Motor neuron (in vitro differentiated cells): Measurements from ENCODE around the gene CCR6. TPM values are rescaled to one million over a fixed set of nuclear protein-coding genes. Genes with fewer than 3 reads are reported as not detected.
A peak's percentile ranks its signal among the peaks of the same experiment; 100 is the strongest.

Experiments used
- ATAC-seq, 8 experiments: fragments of 200-7000 bp; cut with Tn5 transposase; replicated peaks in 6 of 8; 2 replicates each; pipeline ENCODE4 v1.8.0; 2021; ENCODE audit warnings: mild to moderate bottlenecking in 8 of 8, moderate library complexity in 8 of 8
- H3K27ac ChIP-seq, 2 donors: fragments of 250-450 bp; sonication (Bioruptor Pico); 2 replicates each; pipeline ENCODE4 v1.9.0; 2021; ENCODE audit warnings: antibody characterized with exemption in 2 of 2, mild to moderate bottlenecking in 2 of 2, moderate library complexity in 1 of 2
- H3K4me1 ChIP-seq, 2 donors: fragments of 250-450 bp; sonication (Bioruptor Pico); replicated peaks in 1 of 2; 2 replicates each; pipeline ENCODE4 v1.6.1; 2021; ENCODE audit warnings: antibody characterized with exemption in 2 of 2, mild to moderate bottlenecking in 2 of 2, moderate library complexity in 1 of 2
- H3K4me3 ChIP-seq, 5 donors: fragments of 250-450 bp; sonication (Bioruptor Pico); 2 replicates each; pipeline ENCODE4 v1.9.0; 2021; ENCODE audit warnings: antibody characterized with exemption in 5 of 5, mild to moderate bottlenecking in 5 of 5, moderate library complexity in 4 of 5
- WGBS, 10 experiments: fragments of 450-650 bp; shearing (Covaris generic); methylation state at CpG; one replicate each; pipeline ENCODE4 v1.0.0; 2022; 5-methylcytosine and 5-hydroxymethylcytosine counted together
- in situ Hi-C, 9 experiments: fragments of 400-800 bp; cut with MboI; loops; one replicate each; pipeline ENCODE4 v1.15.0; 2021; ENCODE audit warnings: low sequenced_read_pairs in 9 of 9, low pct_unique_long_range_greater_than_20kb in 2 of 9; ENCODE audit not compliant: unreplicated experiment in 9 of 9
- total RNA-seq, 8 experiments: library from RNA; unstranded; fragments of 300-600 nt; gene quantifications; 2 replicates each; pipeline versions ENCODE4 v1.2.3 to v1.2.4, GENCODE V29; 2022

The CCR6 gene
- total RNA-seq, 8 experiments from 2014 or later: 0.08 to 0.28 (median 0.21) TPM; not detected in 5

- no peak overlapping the region for H3K27ac ChIP-seq
These were observed 6.6 kb upstream of the CCR6 start for GRCh38 chr6:167116109-167116837.

GRCh38 chr6:167116838-167117228 is 6.1 kb upstream of the CCR6 start:
- no peak for ATAC-seq
- no peak overlapping the region for H3K4me3 ChIP-seq
- H3K4me1 ChIP-seq: peaks cover 18 to 29% of the 10 kb centered on the region in 2 donors
- in situ Hi-C loops: no loop called here
- 97 to 100% methylated on average over 1 to 6 of the region's 14 CpGs; no CpG with 5 or more reads in 8 of the 10 experiments for WGBS, 10 experiments
- no peak overlapping the region for H3K27ac ChIP-seq

More at GRCh38 chr6:167116109-167116837, 6.6 kb upstream of the CCR6 start:
- Histone ChIP-seq H3K4me1 (peaks cover 18 to 29% of the 10 kb centered on the region in 2 donors), H3K4me3 (no peak overlapping the region)
- in situ Hi-C loops: no loop called here
- peak in 3 of 8 experiments; percentile 27 to 72 (median 46) for ATAC-seq
- 17 to 100% (median 70%) methylated on average over 1 to 18 of the region's 25 CpGs; no CpG with 5 or more reads in 4 of the 10 experiments for WGBS, 10 experiments

DNA sequence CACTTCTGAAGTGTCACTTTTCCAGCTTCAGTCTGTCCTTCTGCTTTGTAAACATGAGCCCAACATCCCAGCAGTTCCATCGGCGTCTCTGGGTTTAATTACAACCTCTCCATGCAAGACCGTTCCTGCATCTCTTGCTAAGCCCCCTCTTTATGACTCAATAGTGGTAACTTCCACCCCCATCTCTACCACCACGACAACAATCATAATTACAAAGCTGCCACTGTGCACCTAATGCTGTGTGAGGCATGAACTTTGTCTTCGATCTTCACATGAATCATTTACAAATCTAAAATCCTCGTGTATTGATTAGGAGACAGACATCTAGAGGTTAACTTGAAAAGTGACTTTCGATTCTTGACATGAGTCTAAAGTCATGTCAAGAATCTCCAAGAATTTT is 4.9 kb upstream of the CCR6 start:
- in situ Hi-C loops: no loop called here
- no peak for ATAC-seq
- Histone ChIP-seq H3K4me3 (no peak overlapping the region), H3K27ac (no peak overlapping the region), H3K4me1 (peaks cover 18 to 29% of the 10 kb centered on the region in 2 donors)
- 24 to 100% (median 88%) methylated on average over 2 to 6 of the region's 7 CpGs; no CpG with 5 or more reads in 1 of the 10 experiments for WGBS, 10 experiments

- no peak overlapping the region for H3K27ac ChIP-seq
- no peak overlapping the region for H3K4me3 ChIP-seq
- H3K4me1 ChIP-seq: peaks cover 13 to 21% of the 10 kb centered on the region in 2 donors
- 14 to 100% (median 55%) methylated on average over 1 to 3 of the region's 12 CpGs; no CpG with 5 or more reads in 6 of the 10 experiments for WGBS, 10 experiments
- no peak for ATAC-seq
- in situ Hi-C loops: no loop called here
These were observed 4.1 kb upstream of the CCR6 start for GRCh38 chr6:167118839-167119238.

- Histone ChIP-seq H3K4me3 (no peak overlapping the region), H3K27ac (no peak overlapping the region), H3K4me1 (peaks cover 2 to 10% of the 10 kb centered on the region in 2 donors)
- 0 to 100% (median 83%) methylated on average over 1 to 6 of the region's 8 CpGs; no CpG with 5 or more reads in 1 of the 10 experiments for WGBS, 10 experiments
- in situ Hi-C loops: no loop called here
- ATAC-seq: peak in 3 of 8 experiments; percentile 6 to 20 (median 16)
These were observed 3.0 kb upstream of the CCR6 start for GRCh38 chr6:167119670-167120582.

DNA sequence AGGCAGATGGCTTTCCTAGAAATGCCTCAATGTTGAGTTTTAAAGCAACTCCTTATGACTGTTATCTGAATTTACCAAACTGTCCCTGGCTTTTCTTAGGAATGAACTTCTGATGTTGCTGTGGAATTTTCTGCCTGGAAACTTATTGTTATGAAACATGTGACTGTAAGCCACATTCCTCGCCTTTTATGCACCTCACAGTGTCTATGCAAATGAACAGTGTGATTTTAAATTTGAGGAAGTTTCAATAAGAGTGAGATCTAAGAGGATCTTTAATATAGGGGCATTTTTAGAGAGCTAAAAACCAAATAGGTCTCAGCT is 2.4 kb upstream of the CCR6 start:
- Histone ChIP-seq H3K27ac (no peak overlapping the region), H3K4me3 (no peak overlapping the region), H3K4me1 (peaks cover 0 to 7% of the 10 kb centered on the region in 2 donors)
- in situ Hi-C loops: no loop called here
- WGBS, 10 experiments: 0 to 100% (median 71%) methylated on average over 1 of the region's 1 CpG; no CpG with 5 or more reads in 4 of the 10 experiments
- ATAC-seq: peak in 4 of 8 experiments; percentile 5 to 59 (median 40)

DNA sequence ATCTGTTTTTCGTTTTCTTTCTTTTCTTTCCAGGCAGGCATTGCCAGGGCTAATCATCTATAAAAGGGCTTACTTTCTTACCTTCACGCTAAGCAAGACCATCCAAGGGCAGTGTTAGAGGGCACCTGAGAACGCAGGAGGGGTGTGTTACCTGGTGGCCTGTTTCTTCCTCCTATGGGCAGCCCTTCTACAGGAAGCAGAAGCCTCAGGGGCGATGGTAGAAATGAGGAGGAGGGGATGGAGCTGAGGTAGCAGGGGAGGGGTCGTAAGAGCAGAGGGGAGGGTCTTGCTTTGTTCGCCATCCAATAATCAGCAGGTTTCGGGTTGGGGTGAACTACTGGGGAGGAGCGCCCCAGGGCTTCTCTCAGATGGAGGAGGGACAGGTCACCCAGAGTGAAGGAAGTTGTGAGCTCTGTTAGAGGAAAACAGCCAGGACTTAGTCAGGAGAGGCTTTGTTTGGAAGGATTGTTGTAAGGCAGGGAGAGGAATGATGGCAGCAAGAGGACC is 1.5 kb upstream of the CCR6 start:
- no peaks in the 10 kb centered on the region for H3K4me1 ChIP-seq
- WGBS, 10 experiments: 21 to 94% (median 83%) methylated on average over 2 to 6 of the region's 8 CpGs; no CpG with 5 or more reads in 6 of the 10 experiments
- ATAC-seq: no peak
- in situ Hi-C loops: no loop called here
- no peak overlapping the region for H3K4me3 ChIP-seq
- no peak overlapping the region for H3K27ac ChIP-seq

GRCh38 chr6:167122041-167122826 is 662 bp upstream of the CCR6 start:
- ATAC-seq: no peak
- WGBS, 10 experiments: 15 to 98% (median 80%) methylated on average over 1 to 14 of the region's 23 CpGs; no CpG with 5 or more reads in 1 of the 10 experiments
- Histone ChIP-seq H3K4me3 (no peak overlapping the region), H3K27ac (no peak overlapping the region), H3K4me1 (no peaks in the 10 kb centered on the region)
- in situ Hi-C loops: no loop called here

DNA sequence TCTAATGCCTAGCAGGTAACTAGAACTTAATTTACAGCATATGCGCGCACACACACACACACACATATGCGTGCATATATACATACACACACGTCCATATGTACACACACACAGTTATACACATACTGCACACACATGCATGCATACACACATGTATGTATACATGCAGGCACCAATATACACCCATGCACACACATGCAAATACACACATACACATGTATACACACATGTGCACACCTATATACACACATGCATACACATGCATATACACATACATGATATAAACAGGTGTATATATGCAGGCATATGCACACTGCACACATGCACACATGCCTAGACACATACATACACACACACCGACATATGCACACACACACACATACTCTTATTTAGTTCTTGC is 1.9 kb downstream of the CCR6 start:
- 58 to 93% (median 81%) methylated on average over 2 to 5 of the region's 5 CpGs; no CpG with 5 or more reads in 3 of the 10 experiments for WGBS, 10 experiments
- no peaks in the 10 kb centered on the region for H3K4me1 ChIP-seq
- no peak for ATAC-seq
- no peak overlapping the region for H3K4me3 ChIP-seq
- in situ Hi-C loops: loop anchor here in 4 of 9 experiments (25.0 kb wide), 2 partner anchors 337 to 362 kb away; no protein-coding TSS in a partner anchor
- no peak overlapping the region for H3K27ac ChIP-seq

DNA sequence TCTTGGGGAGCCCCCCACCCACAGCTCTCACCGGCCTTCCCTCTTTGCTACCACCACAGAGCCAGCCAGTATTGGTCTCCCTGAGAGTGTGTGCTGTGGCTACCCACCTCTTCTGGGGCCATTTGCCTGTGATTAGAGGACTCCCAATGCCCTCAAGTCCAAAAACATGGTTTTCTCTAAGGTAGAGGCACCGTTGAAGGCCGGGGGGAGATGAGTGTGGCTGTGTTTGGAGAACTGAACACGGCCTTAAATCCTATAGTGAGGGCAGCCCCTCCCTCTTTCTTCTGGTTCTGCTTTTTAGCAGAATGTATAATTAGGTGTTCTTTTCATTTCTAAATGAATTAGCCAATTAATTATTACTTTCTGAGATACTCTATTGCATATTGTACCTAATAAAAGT is 2.5 kb downstream of the CCR6 start:
- WGBS, 10 experiments: 8 to 100% (median 65%) methylated on average over 1 to 3 of the region's 4 CpGs; no CpG with 5 or more reads in 2 of the 10 experiments
- ATAC-seq: no peak
- H3K4me1 ChIP-seq: no peaks in the 10 kb centered on the region
- no peak overlapping the region for H3K27ac ChIP-seq
- no peak overlapping the region for H3K4me3 ChIP-seq
- in situ Hi-C loops: loop anchor here in 4 of 9 experiments (25.0 kb wide), 2 partner anchors 338 to 363 kb away; no protein-coding TSS in a partner anchor

GRCh38 chr6:167125855-167126349 is 3.0 kb downstream of the CCR6 start:
- in situ Hi-C loops: loop anchor here in 4 of 9 experiments (25.0 kb wide), 2 partner anchors 339 to 364 kb away; no protein-coding TSS in a partner anchor
- 0 to 96% (median 21%) methylated on average over 1 to 3 of the region's 3 CpGs; no CpG with 5 or more reads in 3 of the 10 experiments for WGBS, 10 experiments
- no peak overlapping the region for H3K27ac ChIP-seq
- H3K4me3 ChIP-seq: no peak overlapping the region
- no peaks in the 10 kb centered on the region for H3K4me1 ChIP-seq
- peak in 3 of 8 experiments; percentile 63 to 84 (median 77) for ATAC-seq
